Skeletal muscle tissue (tissue), 4 donors: ENCODE results near the gene CANX. TPM values are rescaled to one million over a fixed set of nuclear protein-coding genes. Genes with fewer than 3 reads are reported as not detected.

Source experiments
- H3K27ac ChIP-seq: one replicate; pipeline ENCODE4 v1.7.0; 2013; ENCODE audit warnings: mild to moderate bottlenecking, low read depth, low read length, inconsistent platforms
- H3K27me3 ChIP-seq, 3 donors: one replicate each; pipeline ENCODE4 v1.7.0; 2013; ENCODE audit warnings: low read length in 3 of 3; ENCODE audit not compliant: control insufficient read depth in 3 of 3, insufficient read depth in 3 of 3
- H3K36me3 ChIP-seq, 3 donors: one replicate each; pipeline ENCODE4 v1.7.0; 2013; ENCODE audit warnings: low read length in 3 of 3; ENCODE audit not compliant: control insufficient read depth in 3 of 3, insufficient read depth in 3 of 3
- H3K4me1 ChIP-seq, 3 donors: one replicate each; pipeline ENCODE4 v1.7.0; 2013; ENCODE audit warnings: low read length in 3 of 3, mild to moderate bottlenecking in 3 of 3; ENCODE audit not compliant: control insufficient read depth in 3 of 3, insufficient read depth in 3 of 3
- H3K4me3 ChIP-seq, 3 donors: one replicate each; pipeline ENCODE4 v1.7.0; 2013; ENCODE audit warnings: low read length in 3 of 3
- H3K9ac ChIP-seq, 3 donors: one replicate each; pipeline ENCODE4 v1.7.0; 2013; ENCODE audit warnings: low read length in 3 of 3, mild to moderate bottlenecking in 3 of 3, moderate library complexity in 2 of 3, low read depth in 1 of 3
- H3K9me3 ChIP-seq, 3 donors: one replicate each; pipeline ENCODE4 v1.7.0; 2013; ENCODE audit warnings: low read length in 3 of 3; ENCODE audit not compliant: control insufficient read depth in 3 of 3
- total RNA-seq: library from RNA; depleted of rRNA; stranded (reverse); fragments of >200 nt; gene quantifications from one replicate; pipeline ENCODE4 v1.2.3, GENCODE V29; 2014
- donor health status: Osteomylitis.

CANX gene
- total RNA-seq, 1 donor from 2014 or later, result 259 TPM

GRCh38 chr5:179765400-179765799 lies 66.6 kb downstream of the CANX start:
- Histone ChIP-seq H3K36me3 (peaks cover 25 to 33% (median 30%) of the 10 kb centered on the region in 3 donors), H3K9me3 (no peaks in the 10 kb centered on the region), H3K27ac (peak overlapping the region; percentile 31), H3K4me1 (peaks cover 43 to 46% (median 44%) of the 10 kb centered on the region in 3 donors), H3K4me3 (no peak overlapping the region), H3K9ac (no peak overlapping the region), H3K27me3 (no peaks in the 10 kb centered on the region)

GRCh38 chr5:179766021-179766725 lies 67.4 kb downstream of the CANX start:
- peak overlapping the region in 2 of 3 donors; percentile 16 to 54 for H3K9ac ChIP-seq
- no peak overlapping the region for H3K4me3 ChIP-seq
- H3K27ac ChIP-seq, result peak overlapping the region; percentile 31
- no peaks in the 10 kb centered on the region for H3K27me3 ChIP-seq
- no peaks in the 10 kb centered on the region for H3K9me3 ChIP-seq
- H3K36me3 ChIP-seq, result peaks cover 29 to 41% (median 36%) of the 10 kb centered on the region in 3 donors
- H3K4me1 ChIP-seq, result peaks cover 41 to 45% (median 42%) of the 10 kb centered on the region in 3 donors

- H3K27ac ChIP-seq, result peak overlapping the region; percentile 31
- peaks cover 37 to 40% (median 39%) of the 10 kb centered on the region in 3 donors for H3K4me1 ChIP-seq
Observed at GRCh38 chr5:179766726-179767455, 68.1 kb downstream of the CANX start.

GRCh38 chr5:179767496-179768100 lies 68.8 kb downstream of the CANX start:
- peaks cover 30 to 33% (median 32%) of the 10 kb centered on the region in 3 donors for H3K4me1 ChIP-seq
- H3K27me3 ChIP-seq, result no peaks in the 10 kb centered on the region
- H3K36me3 ChIP-seq, result peaks cover 41 to 54% (median 48%) of the 10 kb centered on the region in 3 donors
- no peak overlapping the region for H3K9ac ChIP-seq
- no peak overlapping the region for H3K4me3 ChIP-seq
- H3K9me3 ChIP-seq, result no peaks in the 10 kb centered on the region
- no peak overlapping the region for H3K27ac ChIP-seq

More at GRCh38 chr5:179766726-179767455, 68.1 kb downstream of the CANX start:
- no peaks in the 10 kb centered on the region for H3K27me3 ChIP-seq
- peak overlapping the region in 1 of 3 donors; percentile 54 for H3K9ac ChIP-seq
- no peak overlapping the region for H3K4me3 ChIP-seq
- peaks cover 36 to 48% (median 43%) of the 10 kb centered on the region in 3 donors for H3K36me3 ChIP-seq
- no peaks in the 10 kb centered on the region for H3K9me3 ChIP-seq

- Histone ChIP-seq H3K9me3 (no peaks in the 10 kb centered on the region), H3K4me1 (peaks cover 23 to 24% (median 24%) of the 10 kb centered on the region in 3 donors), H3K36me3 (peaks cover 47 to 60% (median 50%) of the 10 kb centered on the region in 3 donors), H3K27me3 (no peaks in the 10 kb centered on the region), H3K27ac (no peak overlapping the region), H3K9ac (no peak overlapping the region), H3K4me3 (no peak overlapping the region)
Observed at GRCh38 chr5:179768326-179769085, 69.7 kb downstream of the CANX start.

- Histone ChIP-seq H3K27me3 (no peaks in the 10 kb centered on the region), H3K4me1 (peaks cover 16 to 19% (median 17%) of the 10 kb centered on the region in 3 donors), H3K9me3 (no peaks in the 10 kb centered on the region), H3K36me3 (peaks cover 55 to 68% (median 58%) of the 10 kb centered on the region in 3 donors), H3K27ac (no peak overlapping the region), H3K4me3 (no peak overlapping the region), H3K9ac (no peak overlapping the region)
Observed at GRCh38 chr5:179769271-179769670, 70.5 kb downstream of the CANX start.

GRCh38 chr5:179769796-179770195 lies 71.0 kb downstream of the CANX start:
- Histone ChIP-seq H3K27ac (no peak overlapping the region), H3K36me3 (peaks cover 59 to 72% (median 59%) of the 10 kb centered on the region in 3 donors)

GRCh38 chr5:179771311-179771895 lies 72.6 kb downstream of the CANX start:
- no peak overlapping the region for H3K9ac ChIP-seq
- H3K4me3 ChIP-seq, result no peak overlapping the region
- H3K27ac ChIP-seq, result no peak overlapping the region
- H3K9me3 ChIP-seq, result no peaks in the 10 kb centered on the region
- H3K4me1 ChIP-seq, result peaks cover 1 to 5% (median 2%) of the 10 kb centered on the region in 3 donors
- H3K27me3 ChIP-seq, result no peaks in the 10 kb centered on the region
- peaks cover 60 to 78% (median 61%) of the 10 kb centered on the region in 3 donors for H3K36me3 ChIP-seq

More at GRCh38 chr5:179769796-179770195, 71.0 kb downstream of the CANX start:
- H3K9ac ChIP-seq, result no peak overlapping the region
- no peak overlapping the region for H3K4me3 ChIP-seq
- no peaks in the 10 kb centered on the region for H3K9me3 ChIP-seq
- H3K27me3 ChIP-seq, result no peaks in the 10 kb centered on the region
- H3K4me1 ChIP-seq, result peaks cover 16 to 19% (median 17%) of the 10 kb centered on the region in 3 donors

- peaks cover 56 to 71% (median 63%) of the 10 kb centered on the region in 3 donors for H3K36me3 ChIP-seq
- H3K9me3 ChIP-seq, result no peaks in the 10 kb centered on the region
- no peaks in the 10 kb centered on the region for H3K4me1 ChIP-seq
- no peaks in the 10 kb centered on the region for H3K27me3 ChIP-seq
- H3K9ac ChIP-seq, result no peak overlapping the region
- H3K4me3 ChIP-seq, result no peak overlapping the region
- no peak overlapping the region for H3K27ac ChIP-seq
Observed at GRCh38 chr5:179772351-179772750, 73.6 kb downstream of the CANX start.
